Suprapubic skin (tissue), 3 donors: ENCODE measurements around the gene ARSG.

Experiments
- POLR2A ChIP-seq, 2 donors: fragments of 450-650 bp; IDR thresholded peaks; one replicate each; pipeline ENCODE4 v1.6.1; 2017; ENCODE audit warnings: antibody characterized with exemption in 2 of 2, mild to moderate bottlenecking in 2 of 2, moderate library complexity in 2 of 2
- TF ChIP-seq, protein P1 (sequence below), 2 donors: fragments of 200-600 bp in 1 of 2; fragments of 450-650 bp in 1 of 2; sonication (generic) in 1 of 2; IDR thresholded peaks; one replicate each; pipeline ENCODE4 v1.5.1; 2016 to 2019; ENCODE audit warnings: antibody characterized with exemption in 2 of 2, mild to moderate bottlenecking in 1 of 2, moderate library complexity in 1 of 2

- TF ChIP-seq, protein P1, sequence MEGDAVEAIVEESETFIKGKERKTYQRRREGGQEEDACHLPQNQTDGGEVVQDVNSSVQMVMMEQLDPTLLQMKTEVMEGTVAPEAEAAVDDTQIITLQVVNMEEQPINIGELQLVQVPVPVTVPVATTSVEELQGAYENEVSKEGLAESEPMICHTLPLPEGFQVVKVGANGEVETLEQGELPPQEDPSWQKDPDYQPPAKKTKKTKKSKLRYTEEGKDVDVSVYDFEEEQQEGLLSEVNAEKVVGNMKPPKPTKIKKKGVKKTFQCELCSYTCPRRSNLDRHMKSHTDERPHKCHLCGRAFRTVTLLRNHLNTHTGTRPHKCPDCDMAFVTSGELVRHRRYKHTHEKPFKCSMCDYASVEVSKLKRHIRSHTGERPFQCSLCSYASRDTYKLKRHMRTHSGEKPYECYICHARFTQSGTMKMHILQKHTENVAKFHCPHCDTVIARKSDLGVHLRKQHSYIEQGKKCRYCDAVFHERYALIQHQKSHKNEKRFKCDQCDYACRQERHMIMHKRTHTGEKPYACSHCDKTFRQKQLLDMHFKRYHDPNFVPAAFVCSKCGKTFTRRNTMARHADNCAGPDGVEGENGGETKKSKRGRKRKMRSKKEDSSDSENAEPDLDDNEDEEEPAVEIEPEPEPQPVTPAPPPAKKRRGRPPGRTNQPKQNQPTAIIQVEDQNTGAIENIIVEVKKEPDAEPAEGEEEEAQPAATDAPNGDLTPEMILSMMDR (IDR thresholded peaks at IDR 0.05) = no peak
- no peak for TF ChIP-seq POLR2A (IDR thresholded peaks at IDR 0.05)
These were observed 167.8 kb downstream of the ARSG start for GRCh38 chr17:68459037-68459639.
